8988T (cell line): ENCODE results near the gene SPOCK3.
"Not testable (repeated sequence)": the region's sequence is repeated elsewhere in the genome, so short reads cannot be mapped to it uniquely, and the experiment has no call there.

Source experiments
- DNase-seq: peaks from one replicate; pipeline ENCODE4 v3.0.0; 2011

Gene SPOCK3

DNA sequence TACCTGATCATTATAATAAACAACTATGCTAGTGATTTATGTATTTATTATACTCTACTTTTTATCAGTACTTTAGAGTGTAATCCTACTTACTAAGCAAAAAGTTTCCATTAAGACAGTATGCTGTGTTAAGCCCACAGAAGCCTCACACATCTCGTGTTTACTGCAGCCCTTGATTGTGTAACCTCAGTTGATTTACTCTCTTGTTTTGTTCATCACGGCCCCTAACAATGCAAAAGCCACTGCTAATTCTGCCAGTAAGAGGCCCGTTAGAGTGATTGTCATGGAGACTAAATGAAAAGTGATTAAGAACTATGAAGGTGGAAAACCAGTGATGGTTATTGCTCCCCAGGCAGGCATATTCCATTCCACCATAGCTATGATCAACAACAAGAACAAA, 436.2 kb downstream of the SPOCK3 start:
- no peak for DNase-seq

DNA sequence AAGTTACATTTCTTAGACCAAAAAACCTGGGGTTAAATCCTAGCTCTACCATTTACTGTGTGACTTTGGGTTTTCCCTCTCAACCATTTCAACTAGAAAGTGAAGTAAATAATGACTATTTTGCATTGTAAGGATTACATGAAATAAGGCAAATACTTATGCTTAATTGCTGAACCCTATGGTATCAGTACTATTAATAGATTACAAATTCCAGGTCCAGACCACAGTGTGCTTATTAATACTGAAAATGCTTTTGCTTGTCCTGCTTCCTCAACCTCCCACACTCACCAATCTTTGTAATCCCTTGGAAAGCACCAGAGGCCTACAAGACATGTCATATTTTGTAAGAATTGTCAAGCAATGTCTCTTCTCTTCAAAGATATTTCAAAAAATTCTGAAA, 456.5 kb downstream of the SPOCK3 start:
- DNase-seq = no peak

DNA sequence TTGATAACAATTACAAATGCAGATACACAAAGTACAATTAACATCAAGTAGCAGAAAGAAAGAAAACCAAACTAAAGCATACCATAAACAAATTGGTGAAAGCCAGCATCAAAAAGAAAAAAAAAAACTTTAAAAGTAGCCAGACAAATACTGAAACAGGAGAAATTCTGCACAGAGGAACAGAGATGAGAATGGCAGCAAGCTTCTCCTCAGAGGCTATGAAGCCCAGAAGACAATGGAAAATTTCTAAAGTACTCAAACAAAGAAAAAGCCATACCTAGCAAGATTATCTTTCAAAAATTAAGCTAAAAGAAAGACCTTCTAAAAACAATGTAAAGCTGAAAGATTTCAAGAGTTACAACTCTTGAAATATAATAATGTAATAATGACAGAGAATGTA, 471.3 kb downstream of the SPOCK3 start:
- DNase-seq = no peak

DNA sequence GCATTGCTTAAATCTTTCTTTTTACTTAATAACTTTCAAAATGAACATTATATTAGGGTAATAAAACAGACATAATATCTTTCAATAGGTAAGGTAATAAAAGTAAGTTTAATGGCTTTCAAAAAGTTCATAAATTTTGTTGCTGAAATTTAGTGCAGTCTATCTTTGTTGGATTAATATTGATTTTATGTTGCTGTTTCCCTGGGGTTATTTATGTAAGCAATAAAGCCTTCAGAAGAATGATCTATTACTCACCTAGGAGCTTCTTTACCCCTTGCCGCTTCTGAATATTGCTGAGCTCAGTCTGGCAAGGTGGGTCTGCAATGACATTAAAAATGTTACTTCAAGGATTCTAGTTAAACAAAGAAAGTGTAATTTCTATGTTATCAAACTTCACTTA, 492.6 kb downstream of the SPOCK3 start:
- DNase-seq = no peak

DNA sequence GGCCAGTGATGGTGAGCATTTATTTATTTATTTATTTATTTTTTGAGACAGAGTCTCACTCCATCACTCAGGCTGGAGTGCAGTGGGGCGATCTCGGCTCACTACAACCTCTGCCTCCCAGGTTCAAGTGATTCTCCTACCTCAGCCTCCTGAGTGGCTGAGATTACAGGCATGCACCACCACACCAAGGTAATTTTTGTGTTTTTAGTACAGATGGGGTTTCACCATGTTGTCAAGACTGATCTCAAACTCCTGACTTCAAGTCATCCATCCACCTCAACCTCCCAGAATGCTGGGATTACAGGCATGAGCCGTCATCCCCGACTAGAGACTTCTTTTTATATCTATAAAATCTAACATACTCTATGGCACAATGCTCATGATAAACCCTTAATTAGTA, 495.1 kb downstream of the SPOCK3 start:
- not testable (repeated sequence) for DNase-seq

DNA sequence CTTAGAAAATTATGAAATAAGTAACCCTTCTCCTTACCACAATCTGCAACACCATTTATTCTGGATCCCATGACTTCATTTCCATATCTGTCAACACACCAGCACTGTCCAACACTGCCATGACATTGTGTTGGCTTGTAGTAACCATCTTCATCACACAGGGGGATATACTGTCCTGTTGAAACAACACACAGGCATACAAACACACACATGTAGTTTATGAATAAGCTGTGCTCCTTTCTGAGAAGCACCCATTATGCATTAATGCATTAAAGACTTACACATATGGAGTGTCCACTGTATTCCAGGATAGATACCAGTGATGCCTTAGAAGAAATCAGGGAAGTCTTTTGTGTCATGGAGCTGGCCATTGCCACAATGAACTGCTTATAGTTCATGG, 496.9 kb downstream of the SPOCK3 start:
- no peak for DNase-seq

DNA sequence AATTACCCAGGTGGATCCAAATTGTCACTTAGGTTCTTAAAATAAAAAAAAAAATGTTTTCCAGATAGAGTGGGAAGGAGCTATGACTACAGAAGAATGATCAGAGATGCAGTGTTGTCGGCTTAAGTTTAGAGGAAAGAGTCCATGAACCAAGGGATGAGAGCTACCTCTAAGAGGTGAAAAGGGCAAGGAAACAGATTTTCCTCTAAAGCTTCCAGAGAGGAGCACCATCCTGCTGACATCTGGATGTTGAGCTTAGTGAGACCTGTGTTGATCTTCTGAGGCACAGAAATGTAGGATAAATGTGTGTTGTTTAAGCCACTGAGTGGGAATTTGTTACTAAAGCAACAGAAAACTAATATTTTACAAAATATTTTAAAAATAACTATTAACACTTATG, 498.7 kb downstream of the SPOCK3 start:
- DNase-seq = no peak

DNA sequence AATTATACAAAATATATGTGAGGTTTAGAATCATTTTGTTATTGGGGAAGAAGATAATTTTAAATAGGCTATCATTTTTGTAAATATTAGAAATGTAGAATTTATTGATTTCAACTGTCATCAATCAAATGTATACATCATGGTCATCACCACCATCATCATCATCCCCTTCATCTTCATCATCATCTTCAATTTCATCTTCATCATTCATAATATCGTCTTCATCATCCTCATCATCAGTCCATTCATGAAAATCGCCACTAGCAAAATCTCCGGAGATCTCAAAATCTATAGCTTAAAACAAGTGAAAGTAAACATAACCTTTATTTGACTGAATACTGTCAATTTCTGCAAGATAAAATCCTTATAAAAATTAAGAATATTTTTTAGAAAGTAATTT, 499.5 kb downstream of the SPOCK3 start:
- DNase-seq = no peak

DNA sequence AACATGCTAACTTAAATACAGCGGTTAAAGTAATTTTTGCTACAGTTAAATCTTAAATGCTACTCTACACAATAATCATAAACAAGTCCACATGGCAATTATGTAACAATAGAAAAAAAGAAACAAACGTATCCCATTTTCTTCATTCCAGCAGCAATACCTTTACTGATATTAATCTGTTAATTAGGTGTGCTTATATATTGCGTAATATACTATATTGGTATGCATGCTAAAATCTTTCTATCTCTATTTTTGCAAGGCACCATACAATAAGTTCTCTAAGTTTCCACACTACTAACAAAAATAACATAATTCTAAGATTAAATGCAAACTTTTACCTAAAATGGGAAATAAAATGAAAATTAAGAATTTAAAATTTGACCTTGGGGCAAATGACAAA, 500.6 kb downstream of the SPOCK3 start:
- no peak for DNase-seq

DNA sequence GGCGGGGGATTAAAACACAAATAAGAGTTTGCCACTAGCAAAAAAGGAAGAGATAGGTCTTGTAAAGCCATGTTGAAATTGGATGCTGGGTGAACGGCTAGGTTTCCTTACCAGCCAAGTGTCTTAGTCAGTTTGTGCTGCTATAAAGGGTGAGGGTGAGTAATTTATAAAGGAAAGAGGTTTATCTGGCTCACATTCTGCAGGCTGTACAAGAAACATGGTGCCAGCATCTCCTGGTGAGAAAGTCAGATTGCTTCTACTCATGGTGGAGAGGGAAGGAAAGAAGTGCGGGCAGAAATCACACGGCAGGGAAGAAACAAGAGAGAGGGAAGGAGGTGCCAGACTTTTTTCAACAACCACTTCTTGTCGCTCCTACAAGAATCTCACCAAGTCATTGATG, 507.5 kb downstream of the SPOCK3 start:
- no peak for DNase-seq

DNA sequence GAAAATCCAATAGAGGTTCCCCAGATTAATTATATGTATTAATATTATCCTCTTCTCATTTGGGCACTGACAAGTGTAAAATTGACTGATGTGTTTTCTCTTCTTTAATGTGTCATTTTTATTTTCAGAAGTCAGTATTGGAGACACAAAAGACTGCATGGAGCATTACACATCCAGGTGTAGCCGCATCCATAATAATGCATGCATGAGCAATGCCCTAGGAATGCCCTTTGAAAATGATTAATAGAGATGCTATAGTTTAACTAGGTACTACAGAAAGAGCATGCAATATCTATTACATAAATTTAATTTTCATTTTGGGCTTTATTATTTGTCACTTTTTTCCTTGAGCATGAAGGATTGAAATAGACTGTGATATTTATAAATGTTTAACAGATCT, 509.9 kb downstream of the SPOCK3 start:
- no peak for DNase-seq

DNA sequence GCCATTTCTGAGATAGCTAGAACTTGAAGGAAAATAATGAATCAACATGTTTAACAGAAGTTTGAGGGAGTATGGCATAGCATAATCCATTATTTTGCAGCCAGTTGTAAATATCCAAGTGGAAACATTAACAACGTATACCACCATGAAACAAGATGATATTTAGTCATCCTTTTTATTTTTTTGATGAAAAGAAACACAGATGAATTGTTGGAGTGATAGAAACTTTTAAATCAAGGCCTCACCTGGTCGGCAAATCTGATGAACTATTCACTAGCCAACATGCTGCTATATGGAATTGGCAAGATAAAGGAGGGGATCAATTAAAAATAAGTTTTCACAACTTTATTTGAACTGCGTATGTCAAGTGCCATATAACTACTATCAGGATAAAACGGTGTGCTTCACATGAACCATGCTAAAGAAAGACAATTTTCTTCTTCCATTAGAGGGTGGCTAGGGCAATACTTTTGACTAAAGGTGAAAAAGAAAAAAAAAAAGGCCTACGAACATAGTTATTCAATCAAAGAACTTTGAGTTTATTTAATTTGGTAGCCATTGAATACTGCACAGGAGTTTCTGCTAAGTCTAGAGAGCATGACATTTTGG, 510.7 kb downstream of the SPOCK3 start:
- DNase-seq = no peak

DNA sequence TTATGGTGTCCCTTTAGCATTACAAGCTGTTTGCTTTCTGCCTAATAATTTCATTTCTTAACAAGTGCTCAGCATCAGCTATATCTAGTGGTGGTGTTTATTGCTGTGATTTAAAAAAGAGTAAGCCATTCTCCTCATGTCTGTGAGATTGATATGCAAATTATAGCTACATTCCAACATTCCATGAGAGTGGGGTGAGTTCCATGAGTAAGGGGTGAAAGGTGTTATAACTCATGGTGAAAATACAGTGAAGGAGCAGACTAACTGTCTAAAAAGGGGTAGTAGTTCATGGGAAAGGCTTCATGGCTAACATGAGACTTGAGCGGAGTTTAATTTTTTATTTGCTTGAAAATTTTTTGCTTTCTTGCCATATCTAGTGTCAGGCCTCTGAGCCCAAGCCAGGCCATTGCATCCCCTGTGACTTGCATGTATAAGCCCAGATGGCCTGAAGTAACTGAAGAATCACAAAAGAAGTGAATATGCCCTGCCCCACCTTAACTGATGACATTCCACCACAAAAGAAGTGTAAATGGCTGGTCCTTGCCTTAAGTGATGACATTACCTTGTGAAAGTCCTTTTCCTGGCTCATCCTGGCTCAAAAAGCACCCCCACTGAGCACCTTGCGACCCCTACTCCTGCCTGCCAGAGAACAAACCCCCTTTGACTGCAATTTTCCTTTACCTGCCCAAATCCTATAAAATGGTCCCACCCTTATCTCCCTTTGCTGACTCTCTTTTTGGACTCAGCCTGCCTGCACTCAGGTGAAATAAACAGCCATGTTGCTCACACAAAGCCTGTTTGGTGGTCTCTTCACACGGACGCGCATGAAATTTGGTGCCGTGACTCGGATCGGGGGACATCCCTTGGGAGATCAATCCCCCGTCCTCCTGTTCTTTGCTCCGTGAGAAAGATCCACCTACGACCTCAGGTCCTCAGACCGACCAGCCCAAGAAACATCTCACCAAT, 518.3 kb downstream of the SPOCK3 start:
- not testable (repeated sequence) for DNase-seq

DNA sequence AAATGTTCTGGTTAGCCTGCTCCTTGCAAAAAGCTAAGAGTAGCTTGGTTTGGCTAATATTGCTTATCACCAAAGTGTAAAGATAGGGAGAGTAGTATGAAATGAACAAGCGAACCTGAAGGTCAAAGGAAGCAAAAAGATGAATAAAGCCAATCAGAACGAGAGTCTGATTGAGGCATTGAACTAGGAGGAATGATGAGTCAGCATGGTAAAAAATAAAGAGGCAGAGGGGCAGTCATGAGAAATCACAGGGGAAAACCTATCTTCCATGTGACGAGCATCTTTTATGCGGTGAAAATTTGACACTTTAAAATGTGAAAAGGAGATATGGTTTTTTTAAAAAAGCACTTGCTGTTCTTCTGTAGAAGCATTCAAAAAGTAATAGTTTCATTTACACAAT, 533.7 kb downstream of the SPOCK3 start:
- DNase-seq = no peak

DNA sequence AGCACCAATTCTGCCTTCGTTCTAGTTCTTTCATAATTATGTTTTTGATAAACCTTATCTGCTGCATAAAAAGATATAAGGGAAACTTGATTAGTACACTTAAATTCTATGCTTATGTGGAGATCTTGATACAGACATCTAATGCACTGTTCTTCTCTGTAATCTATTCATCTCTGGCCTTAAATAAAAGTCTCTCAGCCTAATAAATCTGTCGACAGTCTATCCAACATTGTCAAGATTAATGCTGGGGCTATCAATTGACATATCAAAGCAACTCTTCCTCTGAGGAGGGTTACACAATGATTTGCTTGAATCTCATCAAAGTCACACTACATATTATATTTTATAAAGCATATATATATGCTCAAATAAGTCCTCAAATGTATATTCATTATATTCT, 545.5 kb downstream of the SPOCK3 start:
- no peak for DNase-seq

DNA sequence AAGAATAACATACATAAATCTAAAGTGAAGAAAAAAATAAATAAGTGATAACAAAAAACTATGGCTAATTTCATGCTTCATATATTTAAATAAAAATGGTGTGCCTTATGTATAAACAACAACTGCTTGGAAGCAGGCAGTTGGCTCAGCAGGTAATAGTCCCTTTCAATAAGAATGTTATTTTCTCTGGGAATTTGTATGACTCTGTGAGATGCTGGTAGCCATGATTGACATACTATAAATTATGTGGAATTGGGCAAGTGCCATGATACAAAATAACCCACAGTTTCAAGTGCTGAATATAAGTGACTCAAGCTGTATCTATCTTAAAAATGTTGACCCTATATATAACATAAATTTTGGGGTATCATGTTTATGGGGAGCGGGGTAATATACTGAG, 546.5 kb downstream of the SPOCK3 start:
- no peak for DNase-seq
